HCT116 (cell line): ENCODE measurements around the gene PIGA. TPM values are rescaled to one million over a fixed set of nuclear protein-coding genes. Genes with fewer than 3 reads are reported as not detected.
A peak's percentile ranks its signal among the peaks of the same experiment; 100 is the strongest.

ENCODE experiments used
- ATAC-seq: fragments of 200-7000 bp; cut with Tn5 transposase; 2 replicates; pipeline ENCODE4 v1.9.1; 2020; ENCODE audit warnings: mild to moderate bottlenecking, moderate library complexity
- BruUV-seq: library from RNA; stranded (reverse); fragments of 400-500 nt; replicated peaks from 2 replicates; lab custom pipeline; 2021; lab: Mats Ljungman, UMichigan
- CTCF ChIA-PET: fragments of 300-600 bp; sonication (Branson Sonifier 250); formaldehyde crosslinking; loops from one replicate; lab custom pipeline; 2021; ENCODE audit warnings: antibody characterized with exemption; lab: Charles Lee
- POLR2A ChIA-PET: fragments of 300-600, 350-600 bp; sonication (Branson Sonifier 250); formaldehyde crosslinking; loops from one replicate; lab custom pipeline; 2021; ENCODE audit warnings: antibody characterized with exemption; lab: Charles Lee
- RAD21 ChIA-PET, 2 experiments: fragments of 300-600 bp; sonication (Branson Sonifier 250); formaldehyde crosslinking; loops; one replicate each; lab custom pipeline; 2023; ENCODE audit warnings: low total read pairs in 2 of 2; ENCODE audit not compliant: uncharacterized antibody in 2 of 2, unreplicated experiment in 2 of 2, low non-redundant PET in 1 of 2; lab: Charles Lee
- DNase-seq: peaks from one replicate; pipeline ENCODE4 v3.0.0-alpha.2; 2010; ENCODE audit warnings: low read depth, low spot score
- H2AFZ ChIP-seq: fragments of 200-600 bp; shearing (Covaris generic), sonication (generic); 2 replicates; pipeline ENCODE4 v1.6.1; 2017; ENCODE audit warnings: low read depth, mixed run types, mixed read lengths, antibody characterized with exemption, low read length; ENCODE audit not compliant: poor library complexity, severe bottlenecking
- H3K27ac ChIP-seq: 2 replicates; pipeline ENCODE4 v1.5.1; 2012; ENCODE audit warnings: low read depth, low read length
- H3K27me3 ChIP-seq: fragments of 200-600 bp; sonication (generic); 2 replicates; pipeline ENCODE4 v1.6.1; 2016; ENCODE audit warnings: mixed run types, low read length, mixed read lengths; ENCODE audit not compliant: insufficient read depth
- H3K36me3 ChIP-seq, 2 experiments: fragments of 200-500 bp in 1 of 2; fragments of 200-600 bp in 1 of 2; sonication (Bioruptor generic) in 1 of 2; sonication (generic) in 1 of 2; 2 replicates each; pipeline versions ENCODE4 v1.5.1 to v1.6.1; 2014 to 2016; ENCODE audit warnings: low read length in 2 of 2, inconsistent platforms in 1 of 2, mixed read lengths in 1 of 2, mixed run types in 1 of 2; ENCODE audit not compliant: insufficient read depth in 2 of 2, control insufficient read depth in 1 of 2
- H3K4me1 ChIP-seq, 2 experiments: fragments of 200-600 bp in 1 of 2; sonication (generic) in 1 of 2; 2 replicates each; pipeline versions ENCODE4 v1.5.1 to v1.6.1; 2012 to 2017; ENCODE audit warnings: low read length in 2 of 2, inconsistent platforms in 1 of 2, mild to moderate bottlenecking in 1 of 2, mixed read lengths in 1 of 2, mixed run types in 1 of 2, moderate library complexity in 1 of 2; ENCODE audit not compliant: insufficient read depth in 2 of 2, control insufficient read depth in 1 of 2
- H3K4me2 ChIP-seq: fragments of 200-600 bp; sonication (generic); 2 replicates; pipeline ENCODE4 v1.6.1; 2017; ENCODE audit warnings: mixed run types, low read length, mixed read lengths
- H3K4me3 ChIP-seq, 2 experiments: fragments of 200-600 bp in 1 of 2; sonication (generic) in 1 of 2; replicated peaks in 1 of 2; 2 replicates each; pipeline ENCODE4 v1.5.1; 2011 to 2016; ENCODE audit warnings: low read length in 2 of 2, control low read depth in 1 of 2, low read depth in 1 of 2, mild to moderate bottlenecking in 1 of 2, mixed read lengths in 1 of 2, mixed run types in 1 of 2
- H3K79me2 ChIP-seq: fragments of 200-600 bp; sonication (generic); 2 replicates; pipeline ENCODE4 v1.6.1; 2017; ENCODE audit warnings: mild to moderate bottlenecking, mixed run types, low read length, moderate library complexity, mixed read lengths; ENCODE audit not compliant: insufficient read depth
- H3K9ac ChIP-seq: fragments of 200-600 bp; sonication (generic); 2 replicates; pipeline ENCODE4 v1.6.1; 2016; ENCODE audit warnings: low read length, mixed read lengths
- H3K9me2 ChIP-seq: fragments of 200-600 bp; sonication (generic), shearing (Covaris generic); 2 replicates; pipeline ENCODE4 v1.6.1; 2017; ENCODE audit warnings: mixed run types, mild to moderate bottlenecking, moderate library complexity; ENCODE audit not compliant: insufficient read depth
- H3K9me3 ChIP-seq, 2 experiments: fragments of 200-500 bp in 1 of 2; fragments of 200-600 bp in 1 of 2; sonication (Bioruptor generic) in 1 of 2; sonication (generic) in 1 of 2; 2 replicates each; pipeline ENCODE4 v1.6.1; 2014 to 2017; ENCODE audit warnings: low read length in 2 of 2, mixed read lengths in 2 of 2, inconsistent platforms in 1 of 2, low read depth in 1 of 2, mild to moderate bottlenecking in 1 of 2, mixed run types in 1 of 2, moderate library complexity in 1 of 2; ENCODE audit not compliant: control insufficient read depth in 1 of 2, insufficient read depth in 1 of 2
- H4K20me1 ChIP-seq: fragments of 200-600 bp; sonication (generic), shearing (Covaris generic); 2 replicates; pipeline ENCODE4 v1.6.1; 2017; ENCODE audit warnings: mixed run types, mild to moderate bottlenecking, moderate library complexity; ENCODE audit not compliant: insufficient read depth
- CBX3 ChIP-seq: IDR thresholded peaks from 2 replicates; pipeline ENCODE4 v1.6.1; 2012; ENCODE audit warnings: low read depth
- CEBPB ChIP-seq: IDR thresholded peaks from 2 replicates; pipeline ENCODE4 v1.6.1; 2012; ENCODE audit warnings: low read depth
- CTCF ChIP-seq, 3 experiments: fragments of 200-600 bp in 1 of 3; sonication (generic) in 1 of 3; IDR thresholded peaks in 2 of 3; conservative IDR thresholded peaks in 1 of 3; 2 replicates each; pipeline ENCODE4 v1.5.1; 2012 to 2017; ENCODE audit warnings: low read depth in 2 of 3, low read length in 2 of 3, antibody characterized with exemption in 1 of 3, borderline replicate concordance in 1 of 3, control low read depth in 1 of 3, mild to moderate bottlenecking in 1 of 3, mixed read lengths in 1 of 3, mixed run types in 1 of 3, moderate library complexity in 1 of 3; ENCODE audit not compliant: insufficient read depth in 1 of 3
- EGR1 ChIP-seq: IDR thresholded peaks from 2 replicates; pipeline ENCODE4 v1.6.1; 2012; ENCODE audit warnings: low read depth
- EZH2 ChIP-seq: fragments of 200-600 bp; sonication (generic); IDR thresholded peaks from 2 replicates; pipeline ENCODE4 v1.6.1; 2017; ENCODE audit warnings: antibody characterized with exemption, mixed run types
- EZH2phosphoT487 ChIP-seq: fragments of 200-600 bp; IDR thresholded peaks from 2 replicates; pipeline ENCODE4 v1.6.1; 2018; ENCODE audit warnings: antibody characterized with exemption, borderline replicate concordance
- POLR2A ChIP-seq: IDR thresholded peaks from 2 replicates; pipeline ENCODE4 v1.7.0; 2011; ENCODE audit warnings: borderline replicate concordance; ENCODE audit not compliant: insufficient read depth, insufficient read length; ENCODE audit errors: extremely low read depth
- RAD21 ChIP-seq: IDR thresholded peaks from 2 replicates; pipeline ENCODE4 v1.6.1; 2012; ENCODE audit warnings: low read depth, mild to moderate bottlenecking
- SRF ChIP-seq: IDR thresholded peaks from 2 replicates; pipeline ENCODE4 v1.6.1; 2012; ENCODE audit warnings: low read depth
- YY1 ChIP-seq: IDR thresholded peaks from 2 replicates; pipeline ENCODE4 v1.6.1; 2011; ENCODE audit warnings: low read length, low read depth, moderate library complexity, mild to moderate bottlenecking; ENCODE audit not compliant: insufficient replicate concordance; ENCODE audit errors: extremely low read depth
- ZFX ChIP-seq: fragments of 450-650 bp; IDR thresholded peaks from 2 replicates; pipeline ENCODE4 v1.6.1; 2017
- ZNF274 ChIP-seq: fragments of 200-500 bp; sonication (Bioruptor generic); IDR thresholded peaks from 2 replicates; pipeline ENCODE4 v1.6.1; 2014; ENCODE audit warnings: mild to moderate bottlenecking, low read depth, low read length, inconsistent platforms
- intact Hi-C: fragments of 100-400 bp; cut with micrococcal nuclease; formaldehyde crosslinking; loops from 2 replicates; pipeline ENCODE4 v1.10.0; 2022
- total RNA-seq: library from RNA; stranded (reverse); gene quantifications from one replicate; pipeline ENCODE4 v1.2.1, GENCODE V29; 2021; ENCODE audit not compliant: unreplicated experiment
- TF ChIP-seq, protein P1 (sequence below): IDR thresholded peaks from 2 replicates; pipeline ENCODE4 v1.6.1; 2011; ENCODE audit warnings: mild to moderate bottlenecking, low read length, moderate library complexity; ENCODE audit not compliant: insufficient replicate concordance; ENCODE audit errors: extremely low read depth
- TF ChIP-seq, protein P2 (sequence below): IDR thresholded peaks from 2 replicates; pipeline ENCODE4 v1.6.1; 2012; ENCODE audit warnings: low read depth

The PIGA gene
- total RNA-seq, 1 experiment from 2014 or later, result 12.7 TPM

DNA sequence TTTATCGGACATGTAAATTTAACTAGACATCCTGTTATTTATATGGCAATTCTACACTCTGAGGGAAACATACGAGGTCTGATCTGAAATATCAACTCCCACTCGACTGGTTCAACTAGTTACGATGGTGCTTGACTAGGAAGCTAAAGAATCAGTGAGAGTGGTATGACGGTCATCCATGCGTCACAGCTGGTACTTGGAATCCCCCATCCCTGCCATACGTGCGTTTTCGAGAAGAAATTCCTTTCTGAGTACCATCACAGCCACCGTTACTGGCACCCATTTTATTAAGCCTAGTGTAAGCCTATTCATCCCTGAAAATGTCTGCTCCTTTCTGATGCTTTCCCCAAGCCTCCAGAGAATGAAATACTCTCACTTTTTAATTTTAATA is 695 bp upstream of the PIGA start:
- Histone ChIP-seq H4K20me1 (no peaks in the 10 kb centered on the region), H3K27ac (no peak overlapping the region), H2AFZ (peak overlapping the region; percentile 88), H3K9me2 (no peaks in the 10 kb centered on the region), H3K4me3 (peak overlapping the region; percentile 38 to 76), H3K4me2 (peak overlapping the region; percentile 86), H3K9me3 (no peaks in the 10 kb centered on the region), H3K9ac (peak overlapping the region; percentile 23; the same call in 1 of the 2 replicates), H3K27me3 (no peaks in the 10 kb centered on the region), H3K36me3 (peaks cover 0 to 3% of the 10 kb centered on the region in 2 experiments; a peak in 1 of 4 replicates), H3K4me1 (peaks cover 0 to 11% of the 10 kb centered on the region in 2 experiments; a peak in 2 of 4 replicates), H3K79me2 (peaks cover 15% of the 10 kb centered on the region)
- RAD21 ChIA-PET, result no interaction called here
- TF ChIP-seq EGR1, result no peak
- no peak for TF ChIP-seq CTCF (IDR thresholded peaks at IDR 0.05 in 2 of 3, conservative IDR thresholded peaks at IDR 0.05 in 1 of 3; ENCODE audit: borderline replicate concordance in 1 of 3, insufficient read depth in 1 of 3, low read depth in 2 of 3, low read length in 2 of 3)
- TF ChIP-seq, protein P1, sequence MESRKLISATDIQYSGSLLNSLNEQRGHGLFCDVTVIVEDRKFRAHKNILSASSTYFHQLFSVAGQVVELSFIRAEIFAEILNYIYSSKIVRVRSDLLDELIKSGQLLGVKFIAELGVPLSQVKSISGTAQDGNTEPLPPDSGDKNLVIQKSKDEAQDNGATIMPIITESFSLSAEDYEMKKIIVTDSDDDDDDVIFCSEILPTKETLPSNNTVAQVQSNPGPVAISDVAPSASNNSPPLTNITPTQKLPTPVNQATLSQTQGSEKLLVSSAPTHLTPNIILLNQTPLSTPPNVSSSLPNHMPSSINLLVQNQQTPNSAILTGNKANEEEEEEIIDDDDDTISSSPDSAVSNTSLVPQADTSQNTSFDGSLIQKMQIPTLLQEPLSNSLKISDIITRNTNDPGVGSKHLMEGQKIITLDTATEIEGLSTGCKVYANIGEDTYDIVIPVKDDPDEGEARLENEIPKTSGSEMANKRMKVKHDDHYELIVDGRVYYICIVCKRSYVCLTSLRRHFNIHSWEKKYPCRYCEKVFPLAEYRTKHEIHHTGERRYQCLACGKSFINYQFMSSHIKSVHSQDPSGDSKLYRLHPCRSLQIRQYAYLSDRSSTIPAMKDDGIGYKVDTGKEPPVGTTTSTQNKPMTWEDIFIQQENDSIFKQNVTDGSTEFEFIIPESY, result no peak
- no peak for TF ChIP-seq SRF
- TF ChIP-seq, protein P2, sequence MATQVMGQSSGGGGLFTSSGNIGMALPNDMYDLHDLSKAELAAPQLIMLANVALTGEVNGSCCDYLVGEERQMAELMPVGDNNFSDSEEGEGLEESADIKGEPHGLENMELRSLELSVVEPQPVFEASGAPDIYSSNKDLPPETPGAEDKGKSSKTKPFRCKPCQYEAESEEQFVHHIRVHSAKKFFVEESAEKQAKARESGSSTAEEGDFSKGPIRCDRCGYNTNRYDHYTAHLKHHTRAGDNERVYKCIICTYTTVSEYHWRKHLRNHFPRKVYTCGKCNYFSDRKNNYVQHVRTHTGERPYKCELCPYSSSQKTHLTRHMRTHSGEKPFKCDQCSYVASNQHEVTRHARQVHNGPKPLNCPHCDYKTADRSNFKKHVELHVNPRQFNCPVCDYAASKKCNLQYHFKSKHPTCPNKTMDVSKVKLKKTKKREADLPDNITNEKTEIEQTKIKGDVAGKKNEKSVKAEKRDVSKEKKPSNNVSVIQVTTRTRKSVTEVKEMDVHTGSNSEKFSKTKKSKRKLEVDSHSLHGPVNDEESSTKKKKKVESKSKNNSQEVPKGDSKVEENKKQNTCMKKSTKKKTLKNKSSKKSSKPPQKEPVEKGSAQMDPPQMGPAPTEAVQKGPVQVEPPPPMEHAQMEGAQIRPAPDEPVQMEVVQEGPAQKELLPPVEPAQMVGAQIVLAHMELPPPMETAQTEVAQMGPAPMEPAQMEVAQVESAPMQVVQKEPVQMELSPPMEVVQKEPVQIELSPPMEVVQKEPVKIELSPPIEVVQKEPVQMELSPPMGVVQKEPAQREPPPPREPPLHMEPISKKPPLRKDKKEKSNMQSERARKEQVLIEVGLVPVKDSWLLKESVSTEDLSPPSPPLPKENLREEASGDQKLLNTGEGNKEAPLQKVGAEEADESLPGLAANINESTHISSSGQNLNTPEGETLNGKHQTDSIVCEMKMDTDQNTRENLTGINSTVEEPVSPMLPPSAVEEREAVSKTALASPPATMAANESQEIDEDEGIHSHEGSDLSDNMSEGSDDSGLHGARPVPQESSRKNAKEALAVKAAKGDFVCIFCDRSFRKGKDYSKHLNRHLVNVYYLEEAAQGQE, result no peak
- no peak for TF ChIP-seq EZH2phosphoT487
- TF ChIP-seq CBX3, result no peak
- TF ChIP-seq YY1, result no peak
- TF ChIP-seq EZH2, result no peak
- no peak for TF ChIP-seq RAD21
- no peak for TF ChIP-seq POLR2A
- TF ChIP-seq ZNF274, result no peak
- no peak for TF ChIP-seq CEBPB
- no peak for TF ChIP-seq ZFX
- no TSS peak for BruUV-seq
- POLR2A ChIA-PET, result no interaction called here
- ATAC-seq, result no peak
- no peak for DNase-seq
- CTCF ChIA-PET, result no interaction called here
- intact Hi-C loops, result no loop called here
